Left ventricle myocardium inferior (tissue), 1 donor: ENCODE data around the gene CTU1. TPM values are rescaled to one million over a fixed set of nuclear protein-coding genes. Genes with fewer than 3 reads are reported as not detected.

Experiments used
- DNase-seq: peaks from one replicate; pipeline ENCODE4 v3.0.0-alpha.2; 2020
- H3K27ac ChIP-seq: fragments of 200-600 bp; replicated peaks from 2 replicates; pipeline ENCODE4 v1.8.0; 2021
- H3K27me3 ChIP-seq: fragments of 200-600 bp; 2 replicates; pipeline ENCODE4 v1.8.0; 2021; ENCODE audit warnings: low read depth
- H3K36me3 ChIP-seq: fragments of 200-600 bp; 2 replicates; pipeline ENCODE4 v1.8.0; 2021
- H3K4me1 ChIP-seq: fragments of 200-600 bp; 2 replicates; pipeline ENCODE4 v1.8.0; 2021
- H3K4me3 ChIP-seq: fragments of 200-600 bp; 2 replicates; pipeline ENCODE4 v1.8.0; 2021; ENCODE audit warnings: mild to moderate bottlenecking, moderate library complexity
- H3K9me3 ChIP-seq: fragments of 200-600 bp; replicated peaks from 2 replicates; pipeline ENCODE4 v1.8.0; 2021
- CTCF ChIP-seq: fragments of 200-600 bp; IDR thresholded peaks from 2 replicates; pipeline ENCODE4 v1.8.0; 2021; ENCODE audit warnings: antibody characterized with exemption, mild to moderate bottlenecking, borderline replicate concordance
- intact Hi-C: fragments of 100-400 bp; cut with micrococcal nuclease; formaldehyde crosslinking; loops from one replicate; pipeline ENCODE4 v1.11.0; 2022
- total RNA-seq: library from RNA; stranded (reverse); fragmentation: NEBNext Ultra II Directional; extraction: Animal tissue kit (Norgen Biotek cat#: 25700); gene quantifications from one replicate; pipeline ENCODE4 v1.2.1, GENCODE V29; 2021
- donor health status: DM: no; HTN: yes; CAD: no; lungs with severe emphysema.

CTU1 gene
- total RNA-seq, 1 donor from 2014 or later, result 4.4 TPM

GRCh38 chr19:51089786-51090185, 18.4 kb downstream of the CTU1 start:
- no peak for DNase-seq
- intact Hi-C loops, result no loop called here
- H3K27ac ChIP-seq, result no peak overlapping the region
- H3K4me3 ChIP-seq, result no peak overlapping the region
- H3K36me3 ChIP-seq, result no peaks in the 10 kb centered on the region
- no peak for TF ChIP-seq CTCF
- no peaks in the 10 kb centered on the region for H3K27me3 ChIP-seq
- no peaks in the 10 kb centered on the region for H3K4me1 ChIP-seq
- no peaks in the 10 kb centered on the region for H3K9me3 ChIP-seq

- Histone ChIP-seq H3K4me3 (no peak overlapping the region), H3K27me3 (peaks cover 22% of the 10 kb centered on the region), H3K9me3 (no peaks in the 10 kb centered on the region), H3K36me3 (no peaks in the 10 kb centered on the region), H3K27ac (no peak overlapping the region), H3K4me1 (no peaks in the 10 kb centered on the region)
- TF ChIP-seq CTCF, result no peak
- no peak for DNase-seq
- intact Hi-C loops, result no loop called here
Observed at GRCh38 chr19:51086153-51086850, 21.9 kb downstream of the CTU1 start.

DNA sequence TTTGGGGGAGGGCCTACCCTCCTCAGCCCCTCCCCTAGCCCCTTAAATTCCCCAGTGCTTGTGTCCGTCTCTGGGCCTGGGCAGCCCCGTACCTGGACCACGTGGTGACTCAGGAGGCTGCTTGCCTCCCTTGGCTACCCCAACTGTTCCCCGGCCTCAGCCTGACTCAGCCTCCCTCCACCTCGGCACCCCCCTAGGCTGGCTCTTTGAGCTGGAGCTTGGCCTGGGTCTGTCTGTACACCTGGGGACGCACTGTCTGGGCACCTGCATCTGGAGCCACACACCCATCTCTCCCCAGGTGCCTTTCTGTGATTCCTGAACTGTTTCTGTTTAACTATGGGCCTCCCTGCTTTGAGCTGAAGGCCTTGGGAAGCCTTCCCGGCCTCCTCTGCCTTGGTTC, 23.7 kb downstream of the CTU1 start:
- no peaks in the 10 kb centered on the region for H3K9me3 ChIP-seq
- H3K4me3 ChIP-seq, result no peak overlapping the region
- peaks cover 3% of the 10 kb centered on the region for H3K4me1 ChIP-seq
- no peak overlapping the region for H3K27ac ChIP-seq
- intact Hi-C loops, result no loop called here
- TF ChIP-seq CTCF, result no peak
- peaks cover 25% of the 10 kb centered on the region for H3K27me3 ChIP-seq
- no peaks in the 10 kb centered on the region for H3K36me3 ChIP-seq
- no peak for DNase-seq

DNA sequence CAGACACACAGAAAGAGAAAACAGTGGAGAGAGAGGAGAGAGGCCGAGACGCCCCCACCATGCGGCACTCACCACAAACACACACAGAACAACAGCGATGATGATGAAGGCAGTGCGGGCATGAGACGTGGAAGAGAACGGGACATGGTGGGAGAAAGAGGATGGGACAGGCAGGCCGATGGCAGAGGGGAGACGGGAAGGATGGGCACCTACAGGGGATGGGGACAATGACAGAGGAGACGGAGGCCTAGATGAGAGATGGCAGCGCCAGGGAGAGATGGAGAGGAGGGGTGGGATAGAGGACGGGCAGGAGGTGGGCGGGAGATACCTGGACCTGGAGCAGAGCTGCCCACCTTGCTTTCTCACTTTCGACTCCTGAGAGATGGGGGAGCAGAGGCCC, 24.4 kb downstream of the CTU1 start:
- peaks cover 25% of the 10 kb centered on the region for H3K27me3 ChIP-seq
- H3K36me3 ChIP-seq, result no peaks in the 10 kb centered on the region
- no peak overlapping the region for H3K27ac ChIP-seq
- no peaks in the 10 kb centered on the region for H3K9me3 ChIP-seq
- no peak for DNase-seq
- H3K4me1 ChIP-seq, result peaks cover 6% of the 10 kb centered on the region
- intact Hi-C loops, result no loop called here
- no peak for TF ChIP-seq CTCF
- H3K4me3 ChIP-seq, result no peak overlapping the region

- intact Hi-C loops, result no loop called here
- no peak overlapping the region for H3K4me3 ChIP-seq
- H3K27ac ChIP-seq, result no peak overlapping the region
- no peaks in the 10 kb centered on the region for H3K36me3 ChIP-seq
- no peak for DNase-seq
- H3K27me3 ChIP-seq, result peaks cover 25% of the 10 kb centered on the region
- no peak for TF ChIP-seq CTCF
- peaks cover 6% of the 10 kb centered on the region for H3K4me1 ChIP-seq
- H3K9me3 ChIP-seq, result no peaks in the 10 kb centered on the region
Observed at GRCh38 chr19:51083181-51083580, 25.0 kb downstream of the CTU1 start.
